HCT116 (cell line): ENCODE results near the gene CLCN1. TPM values are rescaled to one million over a fixed set of nuclear protein-coding genes. Genes with fewer than 3 reads are reported as not detected.

Experiments
- ATAC-seq: fragments of 200-7000 bp; cut with Tn5 transposase; 2 replicates; pipeline ENCODE4 v1.9.1; 2020; ENCODE audit warnings: mild to moderate bottlenecking, moderate library complexity
- BruUV-seq: library from RNA; stranded (reverse); fragments of 400-500 nt; replicated peaks from 2 replicates; lab custom pipeline; 2021; lab: Mats Ljungman, UMichigan
- CTCF ChIA-PET: fragments of 300-600 bp; sonication (Branson Sonifier 250); formaldehyde crosslinking; loops from one replicate; lab custom pipeline; 2021; ENCODE audit warnings: antibody characterized with exemption; lab: Charles Lee
- POLR2A ChIA-PET: fragments of 300-600, 350-600 bp; sonication (Branson Sonifier 250); formaldehyde crosslinking; loops from one replicate; lab custom pipeline; 2021; ENCODE audit warnings: antibody characterized with exemption; lab: Charles Lee
- RAD21 ChIA-PET, 2 experiments: fragments of 300-600 bp; sonication (Branson Sonifier 250); formaldehyde crosslinking; loops; one replicate each; lab custom pipeline; 2023; ENCODE audit warnings: low total read pairs in 2 of 2; ENCODE audit not compliant: uncharacterized antibody in 2 of 2, unreplicated experiment in 2 of 2, low non-redundant PET in 1 of 2; lab: Charles Lee
- DNase-seq: peaks from one replicate; pipeline ENCODE4 v3.0.0-alpha.2; 2010; ENCODE audit warnings: low read depth, low spot score
- H2AFZ ChIP-seq: fragments of 200-600 bp; shearing (Covaris generic), sonication (generic); 2 replicates; pipeline ENCODE4 v1.6.1; 2017; ENCODE audit warnings: low read depth, mixed run types, mixed read lengths, antibody characterized with exemption, low read length; ENCODE audit not compliant: poor library complexity, severe bottlenecking
- H3K27ac ChIP-seq: 2 replicates; pipeline ENCODE4 v1.5.1; 2012; ENCODE audit warnings: low read depth, low read length
- H3K27me3 ChIP-seq: fragments of 200-600 bp; sonication (generic); 2 replicates; pipeline ENCODE4 v1.6.1; 2016; ENCODE audit warnings: mixed run types, low read length, mixed read lengths; ENCODE audit not compliant: insufficient read depth
- H3K36me3 ChIP-seq, 2 experiments: fragments of 200-500 bp in 1 of 2; fragments of 200-600 bp in 1 of 2; sonication (Bioruptor generic) in 1 of 2; sonication (generic) in 1 of 2; 2 replicates each; pipeline versions ENCODE4 v1.5.1 to v1.6.1; 2014 to 2016; ENCODE audit warnings: low read length in 2 of 2, inconsistent platforms in 1 of 2, mixed read lengths in 1 of 2, mixed run types in 1 of 2; ENCODE audit not compliant: insufficient read depth in 2 of 2, control insufficient read depth in 1 of 2
- H3K4me1 ChIP-seq, 2 experiments: fragments of 200-600 bp in 1 of 2; sonication (generic) in 1 of 2; 2 replicates each; pipeline versions ENCODE4 v1.5.1 to v1.6.1; 2012 to 2017; ENCODE audit warnings: low read length in 2 of 2, inconsistent platforms in 1 of 2, mild to moderate bottlenecking in 1 of 2, mixed read lengths in 1 of 2, mixed run types in 1 of 2, moderate library complexity in 1 of 2; ENCODE audit not compliant: insufficient read depth in 2 of 2, control insufficient read depth in 1 of 2
- H3K4me2 ChIP-seq: fragments of 200-600 bp; sonication (generic); 2 replicates; pipeline ENCODE4 v1.6.1; 2017; ENCODE audit warnings: mixed run types, low read length, mixed read lengths
- H3K4me3 ChIP-seq, 2 experiments: fragments of 200-600 bp in 1 of 2; sonication (generic) in 1 of 2; replicated peaks in 1 of 2; 2 replicates each; pipeline ENCODE4 v1.5.1; 2011 to 2016; ENCODE audit warnings: low read length in 2 of 2, control low read depth in 1 of 2, low read depth in 1 of 2, mild to moderate bottlenecking in 1 of 2, mixed read lengths in 1 of 2, mixed run types in 1 of 2
- H3K79me2 ChIP-seq: fragments of 200-600 bp; sonication (generic); 2 replicates; pipeline ENCODE4 v1.6.1; 2017; ENCODE audit warnings: mild to moderate bottlenecking, mixed run types, low read length, moderate library complexity, mixed read lengths; ENCODE audit not compliant: insufficient read depth
- H3K9ac ChIP-seq: fragments of 200-600 bp; sonication (generic); 2 replicates; pipeline ENCODE4 v1.6.1; 2016; ENCODE audit warnings: low read length, mixed read lengths
- H3K9me2 ChIP-seq: fragments of 200-600 bp; sonication (generic), shearing (Covaris generic); 2 replicates; pipeline ENCODE4 v1.6.1; 2017; ENCODE audit warnings: mixed run types, mild to moderate bottlenecking, moderate library complexity; ENCODE audit not compliant: insufficient read depth
- H3K9me3 ChIP-seq, 2 experiments: fragments of 200-500 bp in 1 of 2; fragments of 200-600 bp in 1 of 2; sonication (Bioruptor generic) in 1 of 2; sonication (generic) in 1 of 2; 2 replicates each; pipeline ENCODE4 v1.6.1; 2014 to 2017; ENCODE audit warnings: low read length in 2 of 2, mixed read lengths in 2 of 2, inconsistent platforms in 1 of 2, low read depth in 1 of 2, mild to moderate bottlenecking in 1 of 2, mixed run types in 1 of 2, moderate library complexity in 1 of 2; ENCODE audit not compliant: control insufficient read depth in 1 of 2, insufficient read depth in 1 of 2
- H4K20me1 ChIP-seq: fragments of 200-600 bp; sonication (generic), shearing (Covaris generic); 2 replicates; pipeline ENCODE4 v1.6.1; 2017; ENCODE audit warnings: mixed run types, mild to moderate bottlenecking, moderate library complexity; ENCODE audit not compliant: insufficient read depth
- CBX3 ChIP-seq: IDR thresholded peaks from 2 replicates; pipeline ENCODE4 v1.6.1; 2012; ENCODE audit warnings: low read depth
- CEBPB ChIP-seq: IDR thresholded peaks from 2 replicates; pipeline ENCODE4 v1.6.1; 2012; ENCODE audit warnings: low read depth
- EGR1 ChIP-seq: IDR thresholded peaks from 2 replicates; pipeline ENCODE4 v1.6.1; 2012; ENCODE audit warnings: low read depth
- ELF1 ChIP-seq: IDR thresholded peaks from 2 replicates; pipeline ENCODE4 v1.6.1; 2012; ENCODE audit warnings: low read depth, borderline replicate concordance
- EZH2phosphoT487 ChIP-seq: fragments of 200-600 bp; IDR thresholded peaks from 2 replicates; pipeline ENCODE4 v1.6.1; 2018; ENCODE audit warnings: antibody characterized with exemption, borderline replicate concordance
- JUND ChIP-seq: IDR thresholded peaks from 2 replicates; pipeline ENCODE4 v1.6.1; 2012
- MAX ChIP-seq: IDR thresholded peaks from 2 replicates; pipeline ENCODE4 v1.6.1; 2012
- POLR2A ChIP-seq: IDR thresholded peaks from 2 replicates; pipeline ENCODE4 v1.7.0; 2011; ENCODE audit warnings: borderline replicate concordance; ENCODE audit not compliant: insufficient read depth, insufficient read length; ENCODE audit errors: extremely low read depth
- POLR2AphosphoS5 ChIP-seq: IDR thresholded peaks from 2 replicates; pipeline ENCODE4 v1.6.1; 2011; ENCODE audit warnings: mild to moderate bottlenecking, low read depth, low read length, moderate library complexity
- REST ChIP-seq: IDR thresholded peaks from 2 replicates; pipeline ENCODE4 v1.6.1; 2012; ENCODE audit warnings: low read depth
- SIN3A ChIP-seq: IDR thresholded peaks from 2 replicates; pipeline ENCODE4 v1.6.1; 2012; ENCODE audit warnings: low read depth
- SP1 ChIP-seq: IDR thresholded peaks from 2 replicates; pipeline ENCODE4 v1.6.1; 2012; ENCODE audit warnings: low read depth
- TCF7L2 ChIP-seq: IDR thresholded peaks from 2 replicates; pipeline ENCODE4 v1.7.0; 2011; ENCODE audit warnings: borderline replicate concordance, inconsistent platforms; ENCODE audit not compliant: insufficient read depth, insufficient read length; ENCODE audit errors: extremely low read depth
- YY1 ChIP-seq: IDR thresholded peaks from 2 replicates; pipeline ENCODE4 v1.6.1; 2011; ENCODE audit warnings: low read length, low read depth, moderate library complexity, mild to moderate bottlenecking; ENCODE audit not compliant: insufficient replicate concordance; ENCODE audit errors: extremely low read depth
- ZBTB33 ChIP-seq: IDR thresholded peaks from 2 replicates; pipeline ENCODE4 v1.6.1; 2011; ENCODE audit warnings: mild to moderate bottlenecking, low read length, moderate library complexity; ENCODE audit not compliant: insufficient replicate concordance; ENCODE audit errors: extremely low read depth
- ZFX ChIP-seq: fragments of 450-650 bp; IDR thresholded peaks from 2 replicates; pipeline ENCODE4 v1.6.1; 2017
- ZNF274 ChIP-seq: fragments of 200-500 bp; sonication (Bioruptor generic); IDR thresholded peaks from 2 replicates; pipeline ENCODE4 v1.6.1; 2014; ENCODE audit warnings: mild to moderate bottlenecking, low read depth, low read length, inconsistent platforms
- intact Hi-C: fragments of 100-400 bp; cut with micrococcal nuclease; formaldehyde crosslinking; loops from 2 replicates; pipeline ENCODE4 v1.10.0; 2022
- total RNA-seq: library from RNA; stranded (reverse); gene quantifications from one replicate; pipeline ENCODE4 v1.2.1, GENCODE V29; 2021; ENCODE audit not compliant: unreplicated experiment

The CLCN1 gene
- total RNA-seq, 1 experiment from 2014 or later, result 0.47 TPM

GRCh38 chr7:143390773-143391317 is 74.9 kb downstream of the CLCN1 start (continued):
- TF ChIP-seq POLR2AphosphoS5 (no peak), CEBPB (no peak), REST (no peak), MAX (no peak), CBX3 (no peak), YY1 (no peak), ELF1 (no peak)
- TF ChIP-seq, all 23 proteins: peak for 0

- intact Hi-C loops, result no loop called here
These were observed 75.8 kb downstream of the CLCN1 start for GRCh38 chr7:143391462-143392404.

More at GRCh38 chr7:143391462-143392404, 75.8 kb downstream of the CLCN1 start:
- Histone ChIP-seq H2AFZ (no peak overlapping the region), H3K4me3 (no peak overlapping the region), H3K9me3 (no peaks in the 10 kb centered on the region), H3K4me1 (no peaks in the 10 kb centered on the region), H3K27me3 (no peaks in the 10 kb centered on the region), H4K20me1 (no peaks in the 10 kb centered on the region), H3K4me2 (no peak overlapping the region), H3K27ac (no peak overlapping the region), H3K36me3 (peaks cover 11 to 39% of the 10 kb centered on the region in 2 experiments; a peak in 3 of 4 replicates), H3K79me2 (peaks cover 17% of the 10 kb centered on the region; the same call in 1 of the 2 replicates), H3K9ac (no peak overlapping the region)
- no peak for ATAC-seq
- ChIA-PET POLR2A (no interaction called here), RAD21 (no interaction called here)
- DNase-seq, result no peak
- no TSS peak for BruUV-seq
- TF ChIP-seq ZNF274 (no peak), ZBTB33 (no peak), ELF1 (no peak), SP1 (no peak), EGR1 (no peak), POLR2A (no peak), SIN3A (no peak), EZH2phosphoT487 (no peak), TCF7L2 (no peak), POLR2AphosphoS5 (no peak), CBX3 (no peak), CEBPB (no peak), ZFX (no peak), JUND (no peak), YY1 (no peak)
- TF ChIP-seq, all 23 proteins: peak for 0
- CTCF ChIA-PET, result no interaction called here
- no peaks in the 10 kb centered on the region for H3K9me2 ChIP-seq
